HepG2 (cell line): ENCODE measurements around the gene SLC17A9. TPM values are rescaled to one million over a fixed set of nuclear protein-coding genes. Genes with fewer than 3 reads are reported as not detected.
A peak's percentile ranks its signal among the peaks of the same experiment; 100 is the strongest.
"Not testable (repeated sequence)": the region's sequence is repeated elsewhere in the genome, so short reads cannot be mapped to it uniquely, and the experiment has no call there.

ENCODE experiments used
- FUBP1 ChIP-seq: sonication (generic); formaldehyde crosslinking; IDR thresholded peaks from 2 replicates; pipeline ENCODE4 v1.5.1; 2020; ENCODE audit warnings: missing genetic modification reagents, mild to moderate bottlenecking, borderline replicate concordance
- HIVEP1 ChIP-seq: sonication (generic); formaldehyde crosslinking; IDR thresholded peaks from 2 replicates; pipeline ENCODE4 v1.4.0; 2020; ENCODE audit warnings: mild to moderate bottlenecking, missing genetic modification reagents
- HMGXB4 ChIP-seq, 2 experiments: sonication (generic) in 1 of 2; formaldehyde crosslinking in 1 of 2; IDR thresholded peaks; 2 replicates each; pipeline versions ENCODE4 v1.4.0 to v1.6.1; 2018 to 2020; ENCODE audit warnings: missing genetic modification reagents in 2 of 2, borderline replicate concordance in 1 of 2, low read depth in 1 of 2, mild to moderate bottlenecking in 1 of 2, missing biosample characterization in 1 of 2
- HNRNPL ChIP-seq: fragments of 200-400 bp; formaldehyde crosslinking; IDR thresholded peaks from 2 replicates; pipeline ENCODE4 v1.6.1; 2017; ENCODE audit warnings: mild to moderate bottlenecking, low read depth, low read length
- MEIS2 ChIP-seq: sonication (generic); formaldehyde crosslinking; IDR thresholded peaks from 2 replicates; pipeline ENCODE4 v1.9.0; 2021; ENCODE audit warnings: mild to moderate bottlenecking, missing genetic modification reagents
- POGZ ChIP-seq: sonication (generic); formaldehyde crosslinking; IDR thresholded peaks from 2 replicates; pipeline ENCODE4 v1.4.0; 2020; ENCODE audit warnings: mild to moderate bottlenecking, missing genetic modification reagents
- RARA ChIP-seq: IDR thresholded peaks from 2 replicates; pipeline ENCODE4 v1.6.1; 2016; ENCODE audit warnings: missing genetic modification reagents, missing compliant biosample characterization
- REST ChIP-seq, 2 experiments: IDR thresholded peaks; 2 replicates each; pipeline ENCODE4 v1.6.1; 2011 to 2012; ENCODE audit warnings: low read length in 2 of 2, borderline replicate concordance in 1 of 2, low read depth in 1 of 2, mild to moderate bottlenecking in 1 of 2, moderate library complexity in 1 of 2
- SAP130 ChIP-seq: IDR thresholded peaks from 2 replicates; pipeline ENCODE4 v1.6.1; 2016; ENCODE audit warnings: low read depth
- SP4 ChIP-seq: sonication (generic); formaldehyde crosslinking; IDR thresholded peaks from 2 replicates; pipeline ENCODE4 v1.8.1; 2023; ENCODE audit warnings: mild to moderate bottlenecking, missing genetic modification reagents
- TCF12 ChIP-seq, 2 experiments: fragments of 450-650 bp in 1 of 2; sonication (generic) in 1 of 2; formaldehyde crosslinking in 1 of 2; IDR thresholded peaks; 2 replicates each; pipeline versions ENCODE4 v1.6.1 to v1.8.0; 2017 to 2022; ENCODE audit warnings: antibody characterized with exemption in 1 of 2, mild to moderate bottlenecking in 1 of 2, missing genetic modification reagents in 1 of 2, moderate library complexity in 1 of 2
- TEAD3 ChIP-seq: optimal IDR thresholded peaks from 2 replicates; pipeline ENCODE3; 2016; ENCODE audit warnings: borderline replicate concordance
- ZFX ChIP-seq: sonication (generic); formaldehyde crosslinking; IDR thresholded peaks from 2 replicates; pipeline ENCODE4 v1.4.0; 2020; ENCODE audit warnings: mild to moderate bottlenecking, low read depth, missing genetic modification reagents, moderate library complexity
- ZFY ChIP-seq: sonication (generic); formaldehyde crosslinking; IDR thresholded peaks from 2 replicates; pipeline ENCODE4 v1.4.0; 2020; ENCODE audit warnings: missing genetic modification reagents
- ZNF333 ChIP-seq: sonication (generic); formaldehyde crosslinking; IDR thresholded peaks from 2 replicates; pipeline ENCODE4 v1.4.0; 2020; ENCODE audit warnings: mild to moderate bottlenecking, missing genetic modification reagents, borderline replicate concordance
- ZNF503 ChIP-seq: sonication (generic); formaldehyde crosslinking; IDR thresholded peaks from 2 replicates; pipeline ENCODE4 v1.4.0; 2020; ENCODE audit warnings: missing genetic modification reagents
- ZNF549 ChIP-seq: sonication (generic); formaldehyde crosslinking; IDR thresholded peaks from 2 replicates; pipeline ENCODE4 v1.5.0; 2020; ENCODE audit warnings: missing genetic modification reagents
- ZNF670 ChIP-seq: sonication (generic); formaldehyde crosslinking; IDR thresholded peaks from 2 replicates; pipeline ENCODE4 v1.8.0; 2022; ENCODE audit warnings: mild to moderate bottlenecking, missing genetic modification reagents, borderline replicate concordance
- polyA plus RNA-seq, 8 experiments: library from polyadenylated mRNA; depleted of rRNA in 3 of 8; stranded (reverse) in 7 of 8; unstranded in 1 of 8; fragments of >200 nt; fragmentation: Illumina TruSeq in 4 of 8; extraction: Trizol in 4 of 8; gene quantifications; 2 replicates each; pipeline versions ENCODE4 v1.2.1 to v1.2.3, GENCODE V29; 2011 to 2016; ENCODE audit warnings: low read depth in 4 of 8, missing spikeins in 1 of 8, mixed read lengths in 1 of 8; ENCODE audit not compliant: insufficient read depth in 1 of 8
- total RNA-seq, 5 experiments: library from RNA; depleted of rRNA; stranded (reverse); fragments of >200 nt; fragmentation: Illumina TruSeq; extraction: Trizol; gene quantifications; 2 replicates each; pipeline ENCODE4 v1.2.3, GENCODE V29; 2016; ENCODE audit warnings: low read depth in 1 of 5

SLC17A9 gene
- total and polyA plus RNA-seq, 2 of the 13 experiments (the other 11 are each of a cell fraction or from before 2014, with no cell fraction given) = 110 to 191 TPM

- TF ChIP-seq FUBP1 = peak; percentile 72; the same call in 1 of the 2 replicates
- 0 out of 2 replicates have a peak, but pooled peaks have one; percentile 43 for TF ChIP-seq ZNF333 (CRISPR knock-in tag)
- peak; percentile 38 for TF ChIP-seq SAP130
- TF ChIP-seq ZFX (CRISPR knock-in tag) = peak; percentile 16; the same call in 1 of the 2 replicates
- peak; percentile 49; the same call in 1 of the 2 replicates for TF ChIP-seq RARA (CRISPR knock-in tag)
- TF ChIP-seq SP4 (CRISPR knock-in tag) = 0 out of 2 replicates have a peak, but pooled peaks have one; percentile 28
- TF ChIP-seq TEAD3 (CRISPR knock-in tag) = peak; percentile 84
- not testable (repeated sequence) for TF ChIP-seq TCF12 (IDR thresholded peaks at IDR 0.05)
- TF ChIP-seq TCF12 (CRISPR knock-in tag; IDR thresholded peaks at IDR 0.05) = peak; percentile 64; the same call in 1 of the 2 replicates
- TF ChIP-seq ZNF503 (CRISPR knock-in tag) = 0 out of 2 replicates have a peak, but pooled peaks have one; percentile 17
- TF ChIP-seq ZNF670 (CRISPR knock-in tag) = peak; percentile 62; the same call in 1 of the 2 replicates
- TF ChIP-seq MEIS2 = peak; percentile 39; the same call in 1 of the 2 replicates
- 0 out of 2 replicates have a peak, but pooled peaks have one; percentile 27 for TF ChIP-seq HIVEP1 (CRISPR knock-in tag)
- peak; percentile 14; the same call in 1 of the 2 replicates for TF ChIP-seq ZFY (CRISPR knock-in tag)
- peak in 1 of 2 experiments; percentile 26; a peak in 2 of 4 replicates for TF ChIP-seq REST (IDR thresholded peaks at IDR 0.05; ENCODE audit: borderline replicate concordance in 1 of 2, low read depth in 1 of 2, low read length in 2 of 2)
- peak; percentile 18; the same call in 1 of the 2 replicates for TF ChIP-seq POGZ
- TF ChIP-seq HNRNPL = 0 out of 2 replicates have a peak, but pooled peaks have one; percentile 52
- TF ChIP-seq HMGXB4 (CRISPR knock-in tag; IDR thresholded peaks at IDR 0.05; ENCODE audit: borderline replicate concordance in 1 of 2, low read depth in 1 of 2) = peak in 1 of 2 experiments; percentile 25; a peak in 1 of 4 replicates
- 0 out of 2 replicates have a peak, but pooled peaks have one; percentile 51 for TF ChIP-seq ZNF549 (CRISPR knock-in tag)
Observed at GRCh38 chr20:62923059-62923668, 29.3 kb upstream of the SLC17A9 start (continued).
